ENCODE measurements around the gene CBX1.
"Not testable (repeated sequence)": the region's sequence is repeated elsewhere in the genome, so short reads cannot be mapped to it uniquely, and the experiment has no call there.

Gene CBX1

DNA sequence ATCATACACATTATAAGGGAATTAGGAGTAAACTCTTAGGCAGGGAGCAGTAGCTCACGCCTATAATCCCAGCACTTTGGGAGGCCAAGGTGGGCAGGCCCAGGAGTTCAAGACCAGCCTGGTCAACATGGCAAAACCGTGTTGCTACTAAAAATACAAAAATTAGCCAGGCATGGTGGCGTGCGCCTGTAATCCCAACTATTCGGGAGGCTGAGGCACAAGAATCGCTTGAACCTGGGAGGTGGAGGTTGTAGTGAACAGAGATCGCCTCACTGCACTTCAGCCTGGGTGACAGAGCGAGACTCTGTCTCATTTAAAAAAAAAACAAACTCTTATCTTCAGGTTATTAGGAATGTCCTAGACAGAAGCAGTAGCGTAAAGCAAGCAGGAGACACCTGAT is 28.5 kb downstream of the CBX1 start:
- DNase-seq (ENCODE audit: low read depth in 2 of 2): not testable (repeated sequence)

GRCh38 chr17:48071654-48072053 is 29.6 kb downstream of the CBX1 start:
- no peak for DNase-seq (ENCODE audit: low read depth in 2 of 2)

GRCh38 chr17:48070195-48070594 is 31.1 kb downstream of the CBX1 start:
- no peak for DNase-seq (ENCODE audit: low read depth in 2 of 2)

GRCh38 chr17:48068491-48068961 is 32.8 kb downstream of the CBX1 start:
- no peak for DNase-seq (ENCODE audit: low read depth in 2 of 2)

GRCh38 chr17:48067808-48068207 is 33.5 kb downstream of the CBX1 start:
- DNase-seq (ENCODE audit: low read depth in 2 of 2): not testable (repeated sequence)

DNA sequence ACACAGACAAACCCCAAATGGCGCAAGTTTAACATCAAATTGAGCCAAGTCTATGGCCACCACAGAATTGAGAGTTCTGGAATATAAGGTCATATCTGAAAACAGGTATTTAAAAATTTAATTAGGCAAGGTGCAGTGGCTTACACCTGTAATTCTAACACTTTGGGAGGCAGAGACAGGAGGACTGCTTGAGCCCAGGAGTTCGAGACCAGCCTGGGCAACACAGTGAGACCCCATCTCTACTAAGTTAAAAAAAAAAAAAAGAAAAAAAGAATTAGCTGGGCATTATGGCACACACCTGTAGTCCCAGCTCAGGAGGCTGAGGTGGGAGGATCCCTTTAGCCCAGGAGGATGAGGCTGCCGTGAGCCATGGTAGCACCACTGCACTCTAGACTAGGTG is 34.0 kb downstream of the CBX1 start:
- no peak for DNase-seq (ENCODE audit: low read depth in 2 of 2)

- no peak for DNase-seq (ENCODE audit: low read depth in 2 of 2)
Measured at GRCh38 chr17:48066656-48067055, 34.6 kb downstream of the CBX1 start.

- no peak for DNase-seq (ENCODE audit: low read depth in 2 of 2)
Measured at GRCh38 chr17:48066192-48066591, 35.1 kb downstream of the CBX1 start.

DNA sequence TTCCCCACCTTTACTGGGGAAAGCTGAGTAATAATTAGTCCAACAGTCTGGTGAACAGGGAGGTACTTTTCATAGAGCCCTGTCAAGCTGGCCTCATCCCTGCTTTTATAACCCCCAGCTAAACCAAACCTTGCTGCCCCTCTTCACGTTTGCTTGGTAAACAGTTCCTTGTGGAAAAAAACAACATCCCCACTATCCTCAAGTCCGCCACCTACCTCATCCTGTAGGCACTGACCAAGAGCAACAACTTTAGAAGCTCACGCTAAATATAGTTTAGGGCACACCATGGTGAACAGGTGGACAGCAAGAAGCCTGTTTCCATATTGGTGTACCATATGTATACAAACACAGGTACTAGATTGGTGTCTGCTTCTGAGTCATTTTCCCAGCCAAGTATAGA is 36.6 kb downstream of the CBX1 start:
- no peak for DNase-seq (ENCODE audit: low read depth in 2 of 2)

GRCh38 chr17:48062273-48062672 is 39.0 kb downstream of the CBX1 start:
- DNase-seq (ENCODE audit: low read depth in 2 of 2): no peak

DNA sequence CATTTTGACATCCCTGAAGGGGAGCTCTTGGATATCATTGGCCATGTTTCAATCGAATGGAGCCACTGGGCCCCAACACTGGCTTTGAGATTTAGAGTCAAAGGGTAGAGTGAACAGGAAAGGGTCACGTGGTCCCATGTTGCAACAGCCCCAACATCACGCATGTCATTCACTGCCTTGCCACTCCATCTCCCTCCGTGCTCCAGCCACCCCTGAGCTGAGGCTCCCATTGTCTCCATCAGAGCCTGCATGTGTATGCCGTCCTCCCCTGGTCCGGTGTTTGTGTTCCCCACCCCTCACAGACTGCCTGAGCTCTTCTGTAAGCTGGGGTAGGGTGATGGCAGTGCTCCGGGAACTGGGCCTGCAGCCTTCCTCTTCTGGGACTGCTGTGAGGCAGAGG is 41.0 kb downstream of the CBX1 start:
- DNase-seq (ENCODE audit: low read depth in 2 of 2): no peak

GRCh38 chr17:48059125-48059668 is 42.1 kb downstream of the CBX1 start:
- no peak for DNase-seq (ENCODE audit: low read depth in 2 of 2)

DNA sequence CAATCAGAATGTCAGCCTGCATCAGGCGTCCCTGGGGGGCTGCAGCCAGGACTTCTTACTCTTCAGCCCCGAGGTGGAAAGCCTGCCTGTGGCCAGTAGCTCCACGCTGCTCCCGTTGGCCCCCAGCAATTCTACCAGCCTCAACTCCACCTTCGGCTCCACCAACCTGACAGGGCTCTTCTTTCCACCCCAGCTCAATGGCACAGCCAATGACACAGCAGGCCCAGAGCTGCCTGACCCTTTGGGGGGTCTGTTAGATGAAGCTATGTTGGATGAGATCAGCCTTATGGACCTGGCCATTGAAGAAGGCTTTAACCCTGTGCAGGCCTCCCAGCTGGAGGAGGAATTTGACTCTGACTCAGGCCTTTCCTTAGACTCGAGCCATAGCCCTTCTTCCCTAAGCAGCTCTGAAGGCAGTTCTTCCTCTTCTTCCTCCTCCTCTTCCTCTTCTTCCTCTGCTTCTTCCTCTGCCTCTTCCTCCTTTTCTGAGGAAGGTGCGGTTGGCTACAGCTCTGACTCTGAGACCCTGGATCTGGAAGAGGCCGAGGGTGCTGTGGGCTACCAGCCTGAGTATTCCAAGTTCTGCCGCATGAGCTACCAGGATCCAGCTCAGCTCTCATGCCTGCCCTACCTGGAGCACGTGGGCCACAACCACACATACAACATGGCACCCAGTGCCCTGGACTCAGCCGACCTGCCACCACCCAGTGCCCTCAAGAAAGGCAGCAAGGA is 42.7 kb downstream of the CBX1 start:
- DNase-seq (ENCODE audit: low read depth in 2 of 2): no peak

GRCh38 chr17:48057626-48058025 is 43.7 kb downstream of the CBX1 start:
- no peak for DNase-seq (ENCODE audit: low read depth in 2 of 2)

GRCh38 chr17:48056879-48057278 is 44.4 kb downstream of the CBX1 start:
- DNase-seq (ENCODE audit: low read depth in 2 of 2): no peak

DNA sequence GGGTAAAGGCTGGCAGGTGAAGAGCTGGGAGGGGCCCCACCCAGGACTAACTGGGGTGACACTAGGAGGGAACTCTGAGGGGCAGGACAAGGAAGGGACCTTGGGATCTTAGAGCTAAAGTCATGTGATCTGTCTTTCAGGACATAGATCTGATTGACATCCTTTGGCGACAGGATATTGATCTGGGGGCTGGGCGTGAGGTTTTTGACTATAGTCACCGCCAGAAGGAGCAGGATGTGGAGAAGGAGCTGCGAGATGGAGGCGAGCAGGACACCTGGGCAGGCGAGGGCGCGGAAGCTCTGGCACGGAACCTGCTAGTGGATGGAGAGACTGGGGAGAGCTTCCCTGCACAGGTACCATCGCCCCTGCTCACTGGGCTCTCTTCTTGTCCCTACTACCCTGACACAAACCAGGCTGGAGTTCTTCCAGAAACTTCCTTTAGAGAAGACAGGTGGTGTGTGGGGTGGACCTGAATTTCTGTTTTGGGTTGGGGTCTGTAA is 45.0 kb downstream of the CBX1 start:
- DNase-seq (ENCODE audit: low read depth in 2 of 2): no peak

GRCh38 chr17:48055531-48056245 is 45.6 kb downstream of the CBX1 start:
- DNase-seq (ENCODE audit: low read depth in 2 of 2): no peak

DNA sequence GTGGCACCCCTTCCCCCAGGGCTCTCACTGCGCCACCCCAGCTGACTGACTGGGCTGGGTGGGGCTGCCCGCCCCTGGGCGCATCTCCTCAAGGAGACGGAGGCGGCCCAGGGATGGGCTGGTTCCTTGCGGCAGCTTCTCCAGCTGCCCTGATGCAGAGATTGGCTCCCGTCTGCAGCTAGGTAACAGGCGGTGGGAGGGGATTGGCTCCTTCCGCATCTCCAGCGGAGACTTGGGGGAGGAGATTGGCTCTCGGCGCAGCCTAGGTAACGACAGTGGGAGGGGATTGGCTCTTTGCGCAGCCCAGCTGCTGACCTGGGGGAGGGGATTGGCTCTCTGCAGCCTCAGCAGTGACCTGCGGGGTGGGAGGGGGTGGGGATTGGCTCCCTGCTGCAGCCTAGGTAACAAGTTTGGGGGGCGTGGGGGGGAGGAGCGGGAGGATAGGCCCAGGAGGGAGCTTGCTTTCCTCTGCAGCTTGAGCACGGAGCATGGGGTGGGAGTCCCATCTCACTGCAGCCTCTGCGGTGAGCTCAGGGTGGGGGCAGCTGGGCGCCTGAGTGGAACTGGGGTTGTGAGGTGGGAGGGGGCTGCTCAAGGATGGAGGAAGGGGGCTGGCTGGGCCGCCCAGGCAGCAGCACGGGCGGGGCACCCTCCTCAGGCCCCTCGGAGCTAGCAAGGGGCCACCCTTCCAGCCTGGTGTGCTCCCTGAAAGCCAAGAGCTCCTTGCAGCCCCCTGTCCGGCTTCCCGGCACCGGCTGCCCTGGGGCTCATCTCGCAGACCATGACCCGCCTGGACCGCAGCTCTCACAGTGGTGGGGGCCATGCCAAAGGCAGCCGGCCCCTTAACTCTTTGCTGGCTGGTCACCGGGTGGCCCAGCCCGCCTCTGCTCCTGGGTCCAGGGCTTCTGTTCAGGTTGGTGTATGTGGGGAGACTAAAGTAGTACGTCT is 46.8 kb downstream of the CBX1 start:
- no peak for DNase-seq (ENCODE audit: low read depth in 2 of 2)

DNA sequence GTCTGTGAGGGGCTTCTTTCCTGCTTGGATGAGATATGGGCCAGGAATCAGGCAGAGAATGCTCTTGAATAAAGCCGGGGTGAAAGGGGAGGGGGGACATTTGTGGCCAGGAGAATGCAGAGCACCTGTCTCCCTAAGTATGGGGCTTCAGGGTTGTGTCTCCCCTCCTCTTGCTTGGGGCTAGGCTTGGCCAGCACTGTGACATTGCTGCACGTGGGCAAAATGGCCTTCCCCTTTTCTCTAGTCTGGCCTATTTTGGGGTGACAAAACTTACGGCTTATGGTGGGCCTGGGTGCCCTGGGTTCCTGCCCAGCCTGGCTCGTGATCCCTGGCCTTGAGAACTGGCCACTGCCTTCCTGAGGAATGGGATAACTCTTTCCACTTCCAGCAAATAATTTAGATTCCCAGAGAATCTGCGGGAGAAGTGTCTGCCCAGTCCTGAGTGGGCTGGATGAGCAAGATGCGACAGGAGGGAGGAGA is 47.5 kb downstream of the CBX1 start:
- DNase-seq (ENCODE audit: low read depth in 2 of 2): no peak

GRCh38 chr17:48052956-48053757 is 48.1 kb downstream of the CBX1 start:
- DNase-seq (ENCODE audit: low read depth in 2 of 2): no peak
